HG03439 (cell line): ENCODE results near the gene BARHL1.
"Not testable (repeated sequence)": the region's sequence is repeated elsewhere in the genome, so short reads cannot be mapped to it uniquely, and the experiment has no call there.

ENCODE experiments used
- ATAC-seq: cut with Tn5 transposase; IDR thresholded peaks from one replicate; pipeline ENCODE4 v1.9.1; 2021; ENCODE audit warnings: mild to moderate bottlenecking, moderate library complexity; ENCODE audit not compliant: unreplicated experiment

BARHL1 gene

GRCh38 chr9:132556235-132556634, 26.2 kb upstream of the BARHL1 start:
- no peak for ATAC-seq

- ATAC-seq = no peak
Observed at GRCh38 chr9:132556714-132557113, 25.7 kb upstream of the BARHL1 start.

- no peak for ATAC-seq
Observed at GRCh38 chr9:132557159-132557558, 25.2 kb upstream of the BARHL1 start.

GRCh38 chr9:132559711-132560110, 22.7 kb upstream of the BARHL1 start:
- no peak for ATAC-seq

- no peak for ATAC-seq
Observed at GRCh38 chr9:132560616-132561202, 21.7 kb upstream of the BARHL1 start.

- no peak for ATAC-seq
Observed at GRCh38 chr9:132562306-132562573, 20.2 kb upstream of the BARHL1 start.

GRCh38 chr9:132564526-132564925, 17.9 kb upstream of the BARHL1 start:
- no peak for ATAC-seq

GRCh38 chr9:132568787-132569186, 13.6 kb upstream of the BARHL1 start:
- ATAC-seq = not testable (repeated sequence)

- ATAC-seq = no peak
Observed at GRCh38 chr9:132571806-132572600, 10.4 kb upstream of the BARHL1 start.

- ATAC-seq = no peak
Observed at GRCh38 chr9:132572921-132573320, 9.5 kb upstream of the BARHL1 start.

- ATAC-seq = no peak
Observed at GRCh38 chr9:132575005-132575609, 7.3 kb upstream of the BARHL1 start.

- ATAC-seq = no peak
Observed at GRCh38 chr9:132575811-132576210, 6.6 kb upstream of the BARHL1 start.

GRCh38 chr9:132577119-132577518, 5.3 kb upstream of the BARHL1 start:
- ATAC-seq = no peak

GRCh38 chr9:132578367-132578932, 4.0 kb upstream of the BARHL1 start:
- no peak for ATAC-seq

GRCh38 chr9:132579427-132579798, 3.0 kb upstream of the BARHL1 start:
- no peak for ATAC-seq

- ATAC-seq = no peak
Observed at GRCh38 chr9:132582786-132583583, 579 bp downstream of the BARHL1 start.

- ATAC-seq = no peak
Observed at GRCh38 chr9:132583584-132584304, 1.3 kb downstream of the BARHL1 start.

- ATAC-seq = no peak
Observed at GRCh38 chr9:132584601-132585560, 2.5 kb downstream of the BARHL1 start.

GRCh38 chr9:132585954-132586829, 3.8 kb downstream of the BARHL1 start:
- ATAC-seq = no peak
